GM18951 (cell line): ENCODE data around the gene FTH1.

Experiments
- POLR2A ChIP-seq: IDR thresholded peaks from 4 replicates; pipeline ENCODE4 v1.6.1; 2011; ENCODE audit warnings: mild to moderate bottlenecking; ENCODE audit not compliant: insufficient read length, insufficient read depth; ENCODE audit errors: extremely low read depth
- in situ Hi-C: fragments of 300-500 bp; cut with MboI; formaldehyde crosslinking; loops from one replicate; pipeline ENCODE4 v1.12.0; 2022; ENCODE audit warnings: low sequenced_read_pairs, mixed read lengths, inconsistent platforms; ENCODE audit not compliant: unreplicated experiment

The FTH1 gene

DNA sequence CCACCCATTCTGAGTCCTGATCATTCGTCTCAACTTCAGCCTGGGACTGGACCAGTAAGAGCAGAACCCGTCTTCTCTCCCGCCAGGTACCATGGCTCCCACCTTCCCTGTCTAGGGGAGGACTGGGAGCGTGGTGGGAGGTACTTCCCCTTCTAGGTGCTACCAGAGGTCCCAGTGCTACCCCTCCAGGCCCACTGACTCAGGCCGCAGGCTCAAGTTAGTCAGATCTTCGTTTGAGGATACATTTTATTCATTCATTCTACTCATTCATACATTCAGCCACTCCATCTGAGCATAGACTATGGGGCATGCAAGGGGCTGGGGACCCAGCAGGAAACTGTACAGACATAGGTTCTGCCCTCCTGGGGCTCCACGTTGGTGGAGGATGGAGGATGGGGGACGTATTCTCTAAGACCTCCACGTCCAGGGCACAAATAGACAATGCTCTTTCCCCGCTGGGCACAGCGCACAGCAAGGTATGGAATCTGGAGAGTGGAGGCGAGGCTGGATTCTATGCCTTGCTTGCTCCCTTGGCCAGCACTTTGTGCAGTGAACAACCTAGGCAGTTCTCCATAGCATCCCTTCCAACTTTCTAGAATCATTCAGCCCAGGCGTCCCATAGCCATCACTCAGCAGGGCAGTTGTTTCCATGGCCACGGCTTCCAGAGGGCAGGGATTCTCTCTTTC lies 49.0 kb downstream of the FTH1 start:
- in situ Hi-C loops: no loop called here
- TF ChIP-seq POLR2A: no peak

DNA sequence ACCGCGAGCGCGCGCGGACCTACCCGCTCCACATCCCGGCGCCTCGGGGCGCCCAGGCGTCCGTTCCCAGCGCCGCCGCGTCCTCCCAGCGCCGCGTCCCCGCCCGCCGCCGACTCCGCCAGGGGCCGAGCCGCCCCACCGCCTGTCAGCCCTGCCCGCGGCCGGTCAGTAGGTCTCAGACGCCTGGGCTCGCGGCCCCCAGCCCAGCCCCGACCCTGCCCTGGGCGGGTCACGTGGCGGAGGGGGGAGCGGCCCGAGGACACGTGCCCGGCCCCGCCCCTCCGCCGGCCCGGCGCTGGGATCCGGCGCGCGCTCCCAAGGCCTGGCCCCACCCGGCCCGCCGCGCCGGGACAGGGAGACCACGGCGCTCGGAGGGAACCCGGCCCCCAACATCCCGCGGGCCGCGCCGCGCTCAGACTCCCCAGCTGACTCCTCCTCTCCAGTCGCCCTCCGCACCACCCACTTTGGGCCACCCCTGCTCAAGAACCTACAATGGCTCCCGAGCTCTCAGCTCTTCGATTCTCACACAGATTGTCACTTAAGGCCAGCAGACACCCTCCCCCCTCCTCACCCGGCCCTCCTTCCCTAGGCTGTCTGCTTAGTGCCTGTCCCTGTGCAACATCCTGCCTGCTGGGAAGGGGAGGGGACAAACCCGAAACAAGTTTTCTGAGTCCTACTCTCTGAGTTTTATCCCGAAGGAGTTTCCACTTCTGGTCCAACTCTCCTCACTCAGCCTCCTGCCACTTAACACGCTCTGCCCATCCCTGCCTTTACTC lies 49.9 kb downstream of the FTH1 start, which contains the start of gene RAB3IL1:
Gene RAB3IL1 (minus strand): TSS at position 233 of the 776 bp plus-strand sequence. CDS start 199 bp downstream, at position 34.
- no peak for TF ChIP-seq POLR2A
- in situ Hi-C loops: no loop called here

DNA sequence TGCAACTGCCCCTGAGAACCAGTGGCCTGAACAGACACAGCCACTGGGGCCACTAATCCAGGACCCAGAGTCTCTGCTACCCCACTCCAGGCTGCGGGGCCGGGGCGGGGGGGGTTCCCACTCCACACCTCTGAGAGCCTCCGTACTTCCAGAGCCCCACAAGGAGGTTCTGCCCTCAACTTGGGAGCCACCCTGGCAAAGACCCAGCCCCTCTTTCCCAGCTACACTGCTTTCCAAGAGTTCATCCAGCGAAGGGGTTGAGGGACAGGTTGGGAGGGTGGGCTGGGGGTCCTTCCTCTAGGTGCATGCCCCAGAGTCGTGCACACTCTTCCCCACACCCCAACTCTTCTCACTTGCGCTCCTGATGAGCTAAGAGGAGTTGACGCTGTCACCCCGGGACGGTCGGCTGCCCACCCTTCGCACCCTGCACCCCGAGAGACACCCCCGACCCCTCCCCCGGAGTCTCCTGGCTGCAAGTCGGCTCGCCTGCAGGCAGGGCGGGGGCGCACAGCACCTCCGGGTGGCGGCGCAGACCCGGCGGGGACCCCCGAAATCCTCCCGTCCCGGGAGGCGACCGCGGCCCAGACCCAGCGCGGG lies 50.6 kb downstream of the FTH1 start:
- no peak for TF ChIP-seq POLR2A

DNA sequence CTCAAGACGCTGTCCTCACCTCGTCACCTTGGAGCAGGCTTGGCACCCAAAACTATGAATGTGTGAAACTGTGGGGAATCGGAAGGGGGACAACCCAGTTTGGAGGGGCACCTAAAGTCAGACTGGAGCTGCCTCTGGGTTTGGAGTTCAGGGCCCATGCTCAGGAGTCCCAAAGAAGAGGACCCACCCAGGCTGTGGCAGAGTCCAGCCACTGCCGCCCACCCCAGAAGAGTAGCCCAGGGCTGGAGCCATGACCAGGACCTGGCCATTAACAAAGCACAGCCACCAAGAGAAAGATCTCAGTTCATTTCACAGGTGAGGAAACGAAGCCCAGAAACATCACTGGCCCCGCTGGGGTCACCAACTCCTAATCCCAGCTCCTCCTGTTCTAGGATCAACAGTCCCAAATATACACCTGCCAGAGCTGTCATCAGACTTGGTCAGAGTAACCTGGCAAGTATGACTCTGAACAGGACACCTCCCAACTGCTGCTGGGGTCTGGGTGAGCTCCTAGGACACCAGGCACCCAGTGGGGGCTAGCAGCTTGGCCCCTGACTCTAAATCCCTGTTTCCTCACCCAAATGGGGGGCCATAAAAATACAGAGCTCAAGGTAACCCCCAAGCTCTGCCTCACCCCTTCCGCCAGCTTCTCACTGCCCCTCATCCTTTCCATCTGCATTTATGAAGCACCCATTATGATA lies 52.8 kb downstream of the FTH1 start:
- in situ Hi-C loops: no loop called here
- TF ChIP-seq POLR2A: no peak

More for the DNA sequence above, 50.6 kb downstream of the FTH1 start:
- in situ Hi-C loops: no loop called here
